Mammary epithelial cell (primary cell): ENCODE results near the gene ZFYVE16.

Experiments
- CTCF ChIP-seq, 2 donors: IDR thresholded peaks in 1 of 2; conservative IDR thresholded peaks in 1 of 2; 2 replicates each; pipeline ENCODE4 v1.5.1; 2011 to 2012; ENCODE audit warnings: inconsistent platforms in 2 of 2, low read length in 2 of 2, mild to moderate bottlenecking in 2 of 2, control low read depth in 1 of 2, low read depth in 1 of 2; ENCODE audit not compliant: insufficient read depth in 1 of 2; ENCODE audit errors: extremely low read depth in 1 of 2
- EZH2 ChIP-seq: IDR thresholded peaks from 2 replicates; pipeline ENCODE4 v1.6.1; 2012; ENCODE audit warnings: low read length, inconsistent platforms, borderline replicate concordance

DNA sequence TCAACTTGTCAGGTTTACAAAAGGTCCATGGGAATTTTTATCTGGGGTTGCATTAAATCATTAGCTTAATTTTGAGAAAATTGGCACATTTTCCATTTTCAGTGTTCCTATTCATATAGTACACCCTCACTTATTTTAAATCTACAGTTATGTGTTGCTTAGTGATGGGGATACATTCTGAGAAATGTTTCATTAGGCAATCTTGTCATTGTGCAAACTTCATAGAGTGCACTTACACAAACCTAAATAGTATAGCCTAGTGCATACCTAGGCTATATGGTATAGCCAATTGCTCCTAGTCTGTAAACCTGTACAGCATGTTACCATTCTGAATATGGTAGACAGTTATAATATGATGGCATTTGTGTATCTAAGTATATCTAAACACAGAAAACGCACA lies 60.3 kb downstream of the ZFYVE16 start:
- TF ChIP-seq CTCF (conservative IDR thresholded peaks at IDR 0.05 in 1 of 2, IDR thresholded peaks at IDR 0.05 in 1 of 2; ENCODE audit: extremely low read depth in 1 of 2, insufficient read depth in 1 of 2, low read depth in 1 of 2, low read length in 2 of 2) (no peak), EZH2 (no peak)
